Measurements from ENCODE around the gene MAFB.
"Not testable (repeated sequence)": the region's sequence is repeated elsewhere in the genome, so short reads cannot be mapped to it uniquely, and the experiment has no call there.

Gene MAFB

DNA sequence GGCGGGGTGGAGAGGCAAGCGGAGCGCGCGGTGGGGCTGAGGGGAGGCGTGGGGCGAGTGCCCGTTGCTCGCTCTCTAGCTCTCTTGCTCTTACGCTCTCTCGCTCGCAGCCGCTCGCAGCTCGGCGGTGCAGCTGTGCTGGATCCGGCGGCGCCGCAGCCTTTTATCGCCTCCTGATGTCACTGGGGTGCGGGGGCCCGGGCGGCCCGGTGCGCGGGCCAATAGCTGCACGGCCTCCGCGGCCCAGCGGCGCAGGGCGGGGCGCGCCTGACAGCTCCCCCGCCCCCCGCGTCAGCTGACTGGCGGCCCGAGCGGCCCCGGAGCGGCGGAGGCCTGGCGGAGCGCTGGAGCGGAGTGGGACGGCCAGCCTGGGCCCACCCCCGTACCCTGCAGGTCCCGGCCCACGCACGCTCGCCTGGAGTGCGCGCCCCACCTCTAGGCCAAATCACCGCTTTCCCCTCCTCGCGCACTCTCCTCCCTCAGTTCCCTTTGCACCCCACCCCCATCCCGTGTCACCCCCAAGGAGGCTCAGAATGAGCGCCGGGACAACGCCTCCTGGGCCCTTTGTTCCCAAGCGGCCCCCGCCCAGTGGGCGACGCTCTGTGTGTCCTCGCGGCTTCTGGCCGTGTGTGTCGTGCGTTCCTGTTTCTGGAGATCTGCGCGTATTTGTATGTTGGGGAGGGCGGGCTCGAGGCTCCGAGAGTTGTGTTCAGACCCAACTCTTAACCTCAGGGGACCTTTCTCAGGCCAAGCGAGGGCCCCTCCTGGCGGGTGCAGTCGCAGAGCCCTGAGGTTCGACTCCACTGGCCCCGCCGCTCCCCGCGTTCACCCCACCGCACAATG, at the start of gene MAFB:
Gene MAFB (minus strand): TSS at position 137 of the 843 bp plus-strand sequence. CDS start 386 bp downstream, outside the sequence.
- DNase-seq (ENCODE audit: low spot score) = peak; percentile 99

DNA sequence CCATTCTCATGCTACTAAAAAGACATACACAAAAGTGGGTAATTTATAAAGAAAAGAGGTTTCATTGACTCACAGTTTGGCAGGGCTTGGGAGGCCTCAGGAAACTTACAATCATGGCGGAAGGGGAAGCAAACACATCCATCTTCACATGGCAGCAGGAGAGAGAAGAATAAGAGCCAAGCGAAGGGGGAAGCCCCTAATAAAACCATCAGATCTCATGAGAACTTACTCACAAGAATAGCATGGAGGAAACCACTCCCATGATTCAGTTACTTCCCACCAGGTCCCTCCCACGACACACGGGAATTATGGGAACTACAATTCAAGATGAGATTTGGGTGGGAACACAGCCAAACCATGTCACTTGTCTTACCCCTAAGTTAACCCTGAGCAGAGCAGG, 47.4 kb upstream of the MAFB start:
- DNase-seq (ENCODE audit: low spot score) = not testable (repeated sequence)

DNA sequence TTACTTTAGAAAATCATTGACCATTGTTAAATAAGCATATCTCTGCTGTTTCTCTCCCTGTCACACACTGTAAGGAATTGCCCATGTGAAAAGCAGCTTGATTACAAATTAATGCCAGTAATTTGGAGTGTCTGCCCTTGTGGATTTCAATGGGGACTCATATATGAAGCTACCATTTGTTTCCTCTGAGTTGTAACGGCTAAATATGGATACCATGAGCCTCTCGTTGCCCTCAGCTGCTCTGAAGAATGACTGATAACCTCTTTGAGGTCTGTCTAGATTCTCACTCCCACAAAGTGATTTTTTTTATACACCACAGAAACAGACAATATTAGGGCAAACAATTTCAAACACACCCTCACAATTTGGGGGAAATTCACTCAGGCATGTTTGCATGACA, 40.0 kb upstream of the MAFB start:
- DNase-seq (ENCODE audit: low spot score) = no peak

DNA sequence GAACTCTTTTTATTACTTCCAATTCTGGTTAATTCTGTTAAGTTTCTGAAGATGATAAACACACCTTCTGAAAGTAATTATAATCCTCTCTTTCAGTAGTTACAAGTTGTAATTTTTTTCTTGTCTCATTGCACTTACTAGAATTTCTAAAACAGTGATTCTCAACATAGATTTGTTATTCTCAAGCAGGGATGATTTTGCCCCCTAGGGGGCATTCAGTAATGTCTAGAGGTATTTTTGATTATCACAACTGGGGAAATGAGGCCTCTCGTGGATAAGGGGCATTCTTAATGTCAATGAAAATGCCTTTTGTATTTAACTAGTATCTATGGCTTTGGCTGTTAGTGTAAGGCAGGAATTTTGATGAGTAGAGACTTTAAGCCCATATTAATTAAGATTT, 39.4 kb upstream of the MAFB start:
- no peak for DNase-seq (ENCODE audit: low spot score)

DNA sequence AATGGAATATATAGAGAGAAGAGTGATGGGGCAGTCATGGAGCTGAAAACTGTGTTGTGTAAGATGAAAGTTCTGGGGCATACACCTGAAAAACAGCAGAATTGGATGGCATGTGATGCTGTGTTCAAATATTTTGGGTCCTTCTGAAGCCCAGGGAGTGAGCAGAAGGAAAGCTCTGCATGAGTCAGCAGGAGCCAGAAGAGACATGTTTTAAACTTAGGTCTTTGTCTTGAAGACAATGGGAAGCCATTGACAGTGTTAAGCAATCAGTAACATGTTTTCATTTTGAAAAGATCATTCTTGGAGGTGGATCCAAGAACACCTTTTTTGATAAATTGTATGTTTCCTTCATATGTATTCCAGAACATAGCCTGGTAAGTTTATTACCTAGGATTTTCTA, 38.9 kb upstream of the MAFB start:
- no peak for DNase-seq (ENCODE audit: low spot score)

DNA sequence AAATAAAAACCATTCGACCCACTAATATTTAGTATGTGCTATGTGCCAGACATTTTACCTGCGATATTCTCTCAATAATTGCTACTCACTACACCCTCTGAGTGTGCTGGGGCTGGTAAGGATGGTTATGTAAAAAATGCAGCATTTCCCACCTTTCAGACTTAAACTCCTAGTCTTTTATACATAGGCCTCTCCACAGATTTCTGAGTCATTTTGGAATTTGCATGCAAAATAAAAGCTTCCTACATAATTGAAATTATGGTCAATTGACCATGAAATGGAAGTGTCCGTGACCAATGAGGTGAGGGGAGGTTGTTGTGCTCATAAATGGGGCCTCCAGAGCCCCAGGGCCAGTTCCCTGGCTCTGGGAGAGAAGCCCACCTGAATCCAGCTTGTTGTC, 37.7 kb upstream of the MAFB start:
- no peak for DNase-seq (ENCODE audit: low spot score)

DNA sequence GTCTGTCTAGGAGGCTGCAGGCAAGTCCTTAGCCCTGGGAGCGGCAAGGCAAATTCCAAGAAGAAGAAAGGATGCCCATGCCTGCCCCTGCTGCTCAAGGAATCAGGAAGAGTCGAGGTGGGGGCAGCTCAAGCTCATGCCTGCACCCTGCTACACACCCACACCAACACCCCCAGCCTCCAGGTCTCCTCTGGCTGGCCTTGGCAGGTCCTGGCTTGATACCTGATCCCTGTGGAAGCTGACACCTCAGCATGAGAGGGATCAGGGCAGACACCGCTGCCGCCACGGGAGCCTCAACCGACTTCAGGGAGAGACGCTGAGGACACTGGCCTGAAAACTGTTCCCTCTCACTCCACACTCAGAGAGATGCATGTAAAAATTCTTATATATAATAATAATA, 35.5 kb upstream of the MAFB start:
- no peak for DNase-seq (ENCODE audit: low spot score)

DNA sequence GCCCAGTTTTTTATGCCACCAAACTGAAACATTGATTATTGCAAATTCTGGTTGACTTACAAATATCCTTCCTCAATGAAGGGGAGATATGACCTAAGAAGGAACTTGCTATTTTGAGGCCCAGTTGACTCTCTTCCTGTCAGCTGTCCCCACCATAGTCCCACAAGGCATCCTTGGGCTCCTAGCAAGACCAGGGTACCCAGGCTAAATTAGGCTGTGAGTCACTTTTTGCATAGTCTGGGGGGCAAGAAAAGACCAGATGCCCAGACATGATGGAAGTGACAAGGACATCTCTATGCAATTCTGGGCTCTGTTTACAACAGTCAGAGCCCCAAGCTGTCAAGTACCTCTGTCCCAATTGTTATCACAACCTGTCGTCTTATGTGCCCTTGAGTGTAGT, 31.8 kb upstream of the MAFB start:
- DNase-seq (ENCODE audit: low spot score) = no peak

DNA sequence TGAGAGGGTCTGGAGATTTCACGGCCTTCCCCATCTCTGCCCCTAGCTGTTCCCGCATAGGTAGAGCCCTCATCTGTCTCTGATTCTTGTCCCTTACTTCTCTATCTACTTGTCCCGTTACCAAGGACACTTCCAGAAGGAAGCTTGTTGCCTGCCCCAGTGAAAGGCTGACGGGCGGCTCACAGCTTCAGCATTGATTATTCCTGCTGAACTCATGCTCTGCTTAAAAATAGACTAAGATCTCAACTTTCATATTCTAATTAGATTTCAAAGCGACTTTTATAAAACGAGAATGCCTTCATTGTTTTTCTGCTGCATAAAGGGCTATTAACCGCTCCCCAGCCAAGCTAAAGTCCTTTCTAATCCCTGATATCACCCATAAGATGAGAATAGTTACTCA, 31.1 kb upstream of the MAFB start:
- no peak for DNase-seq (ENCODE audit: low spot score)

DNA sequence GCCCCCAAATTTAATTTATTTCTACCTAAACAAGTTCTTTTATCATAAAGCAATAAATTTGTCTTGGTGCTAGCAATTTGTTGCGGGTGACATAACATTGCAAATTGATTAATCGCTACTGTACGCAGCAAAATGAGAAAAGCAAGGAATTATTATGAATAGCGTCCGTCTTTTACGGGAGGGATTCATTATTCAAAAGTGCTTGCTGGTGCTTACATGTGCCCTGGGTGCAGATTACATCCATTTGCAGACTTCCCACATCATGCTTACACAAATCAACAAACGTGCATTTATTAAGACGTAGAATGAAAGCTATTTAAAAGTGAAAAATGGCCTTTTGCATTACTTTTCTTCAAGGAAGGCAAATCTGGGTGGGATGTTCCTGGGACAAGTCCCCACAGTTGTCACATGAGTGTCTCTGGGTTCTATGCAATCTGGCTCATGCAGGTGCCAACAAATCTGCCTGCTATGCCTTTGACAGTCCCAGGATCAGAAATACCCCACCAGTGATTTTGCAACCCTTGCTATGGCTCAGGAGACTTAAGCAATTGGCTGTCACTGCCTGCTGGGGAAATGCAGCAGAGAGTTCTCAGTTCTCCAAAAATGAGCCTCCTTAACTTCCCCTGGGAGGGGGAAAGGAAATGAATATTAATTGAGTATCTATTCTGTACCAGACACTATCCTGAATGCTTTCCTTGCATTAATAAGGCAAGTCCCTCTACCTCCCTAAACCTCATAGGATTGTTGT, 30.1 kb upstream of the MAFB start:
- no peak for DNase-seq (ENCODE audit: low spot score)

DNA sequence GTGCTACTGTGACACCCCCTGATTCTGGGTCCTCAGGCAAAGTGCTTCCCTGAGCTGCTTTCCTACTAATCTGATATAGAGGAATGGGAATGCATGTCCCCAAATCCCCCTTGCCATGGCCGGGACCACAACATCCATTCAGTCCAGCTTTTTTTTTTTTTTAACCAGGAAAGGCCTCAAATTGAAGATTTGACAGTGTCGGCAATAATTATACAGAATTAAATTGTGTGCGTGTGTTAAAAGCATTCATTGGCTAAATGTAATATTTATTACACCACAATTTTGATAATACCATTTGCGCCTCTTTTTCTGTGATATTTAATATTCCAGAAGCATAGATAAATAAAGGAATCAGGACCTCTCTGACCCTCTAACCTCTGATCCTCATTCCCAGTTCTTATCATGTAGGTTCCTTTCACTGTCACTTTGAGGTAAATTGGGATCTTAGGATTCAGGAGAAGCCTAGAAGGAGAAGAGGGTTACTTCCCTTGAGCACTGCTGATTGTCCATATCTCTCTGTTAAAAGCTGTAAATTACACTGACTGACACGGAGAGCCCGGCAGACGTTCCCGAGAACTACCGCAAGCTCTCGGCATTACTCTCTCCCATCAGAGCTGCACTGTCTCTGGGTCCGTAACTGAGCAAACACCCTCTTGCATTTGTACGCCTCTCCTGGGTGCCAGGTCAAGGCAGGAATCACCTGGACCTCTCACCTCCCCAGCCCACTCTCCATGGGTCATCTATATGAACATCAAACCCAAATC, 29.4 kb upstream of the MAFB start:
- DNase-seq (ENCODE audit: low spot score) = no peak

DNA sequence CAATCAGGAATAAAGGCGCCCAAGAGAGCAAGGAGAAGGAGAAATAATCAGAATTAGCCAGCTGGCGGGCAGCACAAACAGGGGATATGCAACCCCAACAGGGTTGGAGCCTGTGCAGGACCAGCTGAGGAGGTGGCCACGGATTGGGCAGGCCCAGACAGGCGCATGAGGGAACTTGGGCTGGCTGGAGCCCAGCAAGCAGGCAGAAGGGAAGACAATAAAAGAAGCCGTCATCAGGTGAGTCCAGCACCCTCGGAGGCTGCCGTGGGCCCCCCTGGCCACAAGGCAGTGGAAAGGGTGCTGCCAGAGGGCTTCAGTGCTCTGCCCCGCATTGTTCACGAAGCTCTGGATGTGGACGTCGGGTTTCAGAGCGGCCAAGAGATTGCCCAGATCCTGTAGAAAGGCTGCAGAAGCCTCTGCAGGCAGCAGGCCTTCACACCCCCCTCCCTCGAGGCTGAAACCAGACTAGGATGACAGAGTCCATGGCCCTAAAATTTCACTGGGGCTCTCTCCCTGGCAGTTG, 28.4 kb upstream of the MAFB start:
- DNase-seq (ENCODE audit: low spot score) = no peak

DNA sequence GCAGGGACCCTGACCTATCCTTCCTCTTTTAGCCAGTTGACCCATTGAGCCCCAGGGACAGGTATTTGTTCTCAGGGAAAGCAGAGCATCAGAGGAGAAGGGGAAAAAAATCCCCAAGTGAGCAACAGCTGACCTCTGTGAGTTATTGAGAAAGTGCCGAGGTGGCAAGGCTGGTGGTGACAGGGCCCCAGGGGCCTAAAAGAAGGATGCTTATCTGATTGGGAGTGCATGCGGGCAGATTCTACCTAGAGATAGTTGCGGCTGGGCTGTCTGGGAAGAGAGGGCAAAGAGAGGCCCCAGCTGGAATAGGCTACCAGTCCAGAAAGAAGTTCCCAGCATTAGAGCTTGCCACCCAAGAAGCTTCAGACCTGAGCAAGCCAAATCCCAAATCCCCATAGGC, 26.5 kb upstream of the MAFB start:
- DNase-seq (ENCODE audit: low spot score) = no peak

DNA sequence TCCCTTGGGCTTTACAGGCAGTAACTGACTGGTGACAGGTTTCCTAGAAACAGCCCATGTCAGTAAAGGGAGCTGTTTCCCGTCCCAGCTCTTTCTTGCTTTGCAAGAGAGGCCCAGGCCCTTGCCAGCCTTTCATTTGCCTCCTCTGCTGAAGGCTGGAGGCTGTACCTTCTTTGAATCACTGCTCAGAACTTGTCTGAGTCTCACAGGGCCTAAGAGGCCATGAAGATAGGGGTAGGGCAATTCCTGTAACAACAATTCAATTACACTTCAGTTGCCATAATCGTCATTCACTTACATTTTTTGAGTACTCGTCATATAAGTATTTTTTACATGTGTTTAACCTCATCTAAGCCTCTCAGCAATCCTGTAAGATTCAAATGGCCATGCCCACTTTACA, 25.9 kb upstream of the MAFB start:
- DNase-seq (ENCODE audit: low spot score) = no peak

DNA sequence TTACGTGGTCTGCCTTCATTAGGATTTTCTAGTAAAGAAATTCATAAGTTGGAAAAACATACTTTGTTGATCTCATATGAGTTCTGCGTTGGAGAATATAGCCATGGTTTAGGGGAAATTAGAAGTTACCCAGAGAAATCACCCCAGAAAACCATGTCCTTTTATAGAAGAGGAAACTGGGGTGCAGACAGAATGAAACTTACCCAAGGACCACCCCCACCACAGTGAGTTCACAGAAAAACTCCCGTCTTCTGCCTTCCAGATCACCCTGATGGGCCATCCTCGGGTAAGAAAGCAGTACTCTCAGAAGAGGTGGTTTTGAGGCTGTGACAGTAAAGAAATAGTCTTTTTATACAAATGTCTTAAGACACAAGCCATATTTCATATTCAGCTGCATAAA, 25.1 kb upstream of the MAFB start:
- no peak for DNase-seq (ENCODE audit: low spot score)

DNA sequence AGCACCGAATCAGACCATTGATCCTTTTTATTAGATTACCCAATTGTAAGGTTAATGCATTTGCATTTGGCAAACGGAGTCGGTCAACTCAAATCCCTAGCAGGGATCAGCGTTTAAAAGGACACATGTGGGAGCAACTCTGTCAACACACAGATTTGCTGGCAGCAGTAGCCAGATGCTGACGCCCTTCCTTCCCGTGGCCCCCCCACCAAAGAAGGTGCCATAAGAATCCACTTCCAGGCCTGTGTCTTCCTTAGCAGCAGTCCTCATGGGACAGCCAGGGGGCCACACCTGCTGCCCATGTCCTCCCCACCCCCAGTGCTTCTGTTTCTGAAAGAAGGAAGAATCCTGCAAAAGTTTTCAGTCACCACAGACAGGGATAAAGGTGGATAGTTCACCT, 24.5 kb upstream of the MAFB start:
- DNase-seq (ENCODE audit: low spot score) = no peak

DNA sequence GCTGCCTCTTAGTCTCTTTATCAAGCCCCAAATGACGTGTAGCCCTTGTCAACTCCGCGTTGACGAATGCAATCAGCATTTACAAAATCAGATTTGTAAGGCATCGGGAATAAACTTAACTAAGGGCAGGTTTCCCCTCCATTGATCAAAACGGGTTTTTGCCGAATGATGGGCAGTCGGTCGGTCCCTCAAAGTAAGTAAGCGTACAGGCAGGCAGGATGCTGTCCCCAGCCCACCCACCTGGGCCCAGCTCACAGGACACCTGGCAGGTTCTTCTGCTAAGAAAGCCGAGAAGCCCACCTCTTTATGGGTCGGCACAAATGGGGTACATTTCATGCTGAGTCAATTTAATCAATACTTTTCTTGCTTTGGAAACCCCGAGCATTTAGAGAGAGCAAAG, 22.0 kb upstream of the MAFB start:
- DNase-seq (ENCODE audit: low spot score) = no peak

DNA sequence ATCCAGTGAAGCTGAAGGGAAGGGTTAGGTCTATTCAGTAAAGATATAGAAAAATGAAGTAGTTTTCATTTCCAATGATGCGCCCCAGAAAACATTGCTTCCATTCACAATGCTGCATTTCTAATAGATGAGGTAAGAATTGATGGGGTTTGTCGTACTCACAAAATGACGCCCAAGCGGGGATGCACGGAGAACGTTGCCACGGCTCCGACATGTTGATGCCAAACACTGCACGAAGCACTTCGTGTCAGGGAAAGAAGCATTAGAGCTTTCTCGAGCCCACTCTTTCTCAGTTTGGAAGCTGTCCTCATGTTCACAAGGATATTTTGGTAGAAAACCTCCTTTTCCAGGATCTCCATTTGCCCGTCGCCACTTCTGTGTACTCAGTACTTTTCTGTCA, 21.6 kb upstream of the MAFB start:
- DNase-seq (ENCODE audit: low spot score) = no peak

DNA sequence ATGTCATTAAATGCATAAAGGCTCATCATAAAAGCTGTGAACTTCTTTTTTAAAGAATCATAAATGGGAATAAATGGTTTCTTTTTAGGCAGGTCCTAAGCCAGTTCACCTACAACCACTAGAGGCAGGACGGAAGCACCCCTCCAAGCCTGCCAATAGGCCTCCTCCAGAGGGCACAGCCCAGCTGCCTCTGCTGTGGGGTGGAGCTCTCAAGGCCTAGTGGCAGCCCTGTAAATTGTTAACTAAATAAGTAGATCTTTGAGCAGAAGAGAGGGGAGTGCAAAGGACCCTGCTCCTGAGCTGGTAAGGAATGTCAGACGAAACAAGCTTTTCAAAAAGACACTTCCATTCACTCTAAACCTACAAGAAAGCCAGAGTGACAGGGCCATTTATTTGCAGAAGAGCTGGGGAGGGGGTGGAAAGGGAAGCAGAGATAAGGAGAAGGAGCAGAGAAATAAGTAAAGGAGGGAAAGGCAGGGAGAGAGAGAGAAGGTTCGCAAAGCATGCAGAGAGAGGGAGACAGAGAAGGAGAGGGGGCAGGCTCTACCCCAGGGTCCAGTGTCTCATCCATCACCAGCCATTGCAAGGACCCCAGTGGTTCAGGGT, 18.0 kb upstream of the MAFB start:
- DNase-seq (ENCODE audit: low spot score) = no peak

DNA sequence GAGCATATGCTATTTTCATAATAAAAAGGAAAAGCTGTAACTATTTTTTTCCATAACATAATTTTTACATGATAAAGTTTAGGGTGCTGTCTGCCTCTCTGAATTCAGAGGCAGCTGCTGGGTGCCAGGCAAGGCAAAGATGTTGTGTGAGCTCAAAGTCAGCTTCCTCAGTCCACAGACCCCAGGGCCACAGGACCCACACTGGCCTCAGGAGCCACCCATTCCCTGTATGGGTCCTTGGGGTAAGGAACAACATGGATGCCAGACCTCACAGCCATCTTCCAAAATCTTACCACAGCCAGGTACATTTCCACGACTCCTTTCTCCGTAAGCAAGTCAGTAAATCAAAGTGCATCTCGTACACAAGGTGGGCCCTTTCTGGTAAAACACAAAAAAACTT, 16.4 kb upstream of the MAFB start:
- DNase-seq (ENCODE audit: low spot score) = no peak

DNA sequence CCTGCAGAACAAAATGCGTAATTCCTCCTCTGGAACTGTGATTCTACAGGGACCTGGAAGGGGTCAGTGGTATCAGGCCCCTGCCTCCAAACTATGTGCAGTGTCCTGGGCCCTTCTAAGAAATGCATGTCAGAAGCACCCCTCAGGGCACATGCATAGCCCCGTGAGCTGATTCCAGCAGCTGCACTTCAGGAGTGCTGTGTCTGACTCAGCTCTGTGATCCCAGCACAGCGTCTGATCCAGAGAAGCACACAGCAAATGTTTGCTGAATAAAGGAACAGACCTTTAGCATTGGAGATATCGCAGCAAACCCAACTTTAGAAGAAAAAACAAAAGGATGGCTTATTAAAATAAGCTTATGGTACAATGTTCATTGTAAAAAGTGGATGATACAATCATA, 15.8 kb upstream of the MAFB start:
- no peak for DNase-seq (ENCODE audit: low spot score)

DNA sequence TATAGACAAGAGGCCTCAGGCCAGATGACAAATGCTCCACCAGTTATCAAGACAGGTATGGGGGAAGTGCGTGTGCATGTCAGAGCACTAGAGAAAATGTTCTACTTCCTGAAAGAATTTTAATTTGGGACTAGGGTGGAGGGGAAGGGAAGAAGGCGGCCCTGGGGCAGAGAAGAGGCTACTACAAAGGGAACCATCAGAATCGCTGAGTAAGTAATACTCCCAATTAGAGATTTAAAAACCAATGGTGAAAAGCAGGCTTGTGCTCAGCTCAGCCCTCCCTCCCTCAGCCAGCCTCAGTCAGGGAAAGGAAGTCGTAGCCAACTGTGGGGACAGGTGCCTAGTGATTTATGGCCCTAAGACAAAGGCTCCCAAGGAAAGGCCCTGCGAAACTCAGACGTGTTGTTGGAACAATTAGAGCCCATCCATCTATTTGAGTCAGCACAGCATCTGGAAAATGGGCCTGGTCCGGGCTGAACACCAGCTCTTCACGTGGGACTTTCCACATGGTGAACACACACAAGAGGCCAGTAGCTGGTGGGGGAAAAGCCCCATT, 15.0 kb upstream of the MAFB start:
- DNase-seq (ENCODE audit: low spot score) = no peak

Measured in AG08396 (cell line).